Stimulated activated CD8-positive, alpha-beta memory T cell treated with anti-CD3 and anti-CD28 coated beads, Interleukin-4, amount 100 ng/mL, for 4 hours (primary cell): ENCODE results near the gene PKIB.

Source experiments
- DNase-seq, 2 donors: peaks; one replicate each; pipeline ENCODE4 v3.0.0-alpha.2; 2020; ENCODE audit warnings: low read depth in 2 of 2, low spot score in 1 of 2

PKIB gene

GRCh38 chr6:122709922-122710512 lies 99.8 kb downstream of the PKIB start:
- no peak for DNase-seq

- DNase-seq, result no peak
Observed at GRCh38 chr6:122710908-122711635, 100.9 kb downstream of the PKIB start.

- DNase-seq, result no peak
Observed at GRCh38 chr6:122712093-122712447, 101.9 kb downstream of the PKIB start.

- no peak for DNase-seq
Observed at GRCh38 chr6:122712448-122713137, 102.4 kb downstream of the PKIB start.

GRCh38 chr6:122713138-122713537 lies 102.9 kb downstream of the PKIB start:
- DNase-seq, result no peak

- no peak for DNase-seq
Observed at GRCh38 chr6:122714059-122714458, 103.9 kb downstream of the PKIB start.

- no peak for DNase-seq
Observed at GRCh38 chr6:122715725-122716124, 105.5 kb downstream of the PKIB start.

GRCh38 chr6:122717350-122717749 lies 107.1 kb downstream of the PKIB start:
- no peak for DNase-seq

GRCh38 chr6:122718616-122719015 lies 108.4 kb downstream of the PKIB start:
- DNase-seq, result no peak

GRCh38 chr6:122719176-122719575 lies 109.0 kb downstream of the PKIB start:
- DNase-seq, result no peak

- DNase-seq, result no peak
Observed at GRCh38 chr6:122722746-122723145, 112.5 kb downstream of the PKIB start.

- no peak for DNase-seq
Observed at GRCh38 chr6:122726649-122727048, 116.4 kb downstream of the PKIB start.

- DNase-seq, result no peak
Observed at GRCh38 chr6:122727244-122727643, 117.0 kb downstream of the PKIB start.

- DNase-seq, result no peak
Observed at GRCh38 chr6:122730334-122730733, 120.1 kb downstream of the PKIB start.

GRCh38 chr6:122730775-122731386 lies 120.7 kb downstream of the PKIB start:
- no peak for DNase-seq

GRCh38 chr6:122733259-122733658 lies 123.1 kb downstream of the PKIB start:
- no peak for DNase-seq

GRCh38 chr6:122734529-122735395 lies 124.6 kb downstream of the PKIB start:
- DNase-seq, result no peak

- DNase-seq, result no peak
Observed at GRCh38 chr6:122735582-122735981, 125.4 kb downstream of the PKIB start.

- no peak for DNase-seq
Observed at GRCh38 chr6:122736163-122736562, 126.0 kb downstream of the PKIB start.

GRCh38 chr6:122736616-122737015 lies 126.4 kb downstream of the PKIB start:
- DNase-seq, result no peak

- DNase-seq, result no peak
Observed at GRCh38 chr6:122740091-122740490, 129.9 kb downstream of the PKIB start.
